GM18907 (cell line): ENCODE data around the gene GUCY2D.
"Not testable (repeated sequence)": the region's sequence is repeated elsewhere in the genome, so short reads cannot be mapped to it uniquely, and the experiment has no call there.

Source experiments
- ATAC-seq: cut with Tn5 transposase; IDR thresholded peaks from one replicate; pipeline ENCODE4 v1.9.1; 2021; ENCODE audit warnings: mild to moderate bottlenecking, moderate library complexity; ENCODE audit not compliant: unreplicated experiment

The GUCY2D gene

DNA sequence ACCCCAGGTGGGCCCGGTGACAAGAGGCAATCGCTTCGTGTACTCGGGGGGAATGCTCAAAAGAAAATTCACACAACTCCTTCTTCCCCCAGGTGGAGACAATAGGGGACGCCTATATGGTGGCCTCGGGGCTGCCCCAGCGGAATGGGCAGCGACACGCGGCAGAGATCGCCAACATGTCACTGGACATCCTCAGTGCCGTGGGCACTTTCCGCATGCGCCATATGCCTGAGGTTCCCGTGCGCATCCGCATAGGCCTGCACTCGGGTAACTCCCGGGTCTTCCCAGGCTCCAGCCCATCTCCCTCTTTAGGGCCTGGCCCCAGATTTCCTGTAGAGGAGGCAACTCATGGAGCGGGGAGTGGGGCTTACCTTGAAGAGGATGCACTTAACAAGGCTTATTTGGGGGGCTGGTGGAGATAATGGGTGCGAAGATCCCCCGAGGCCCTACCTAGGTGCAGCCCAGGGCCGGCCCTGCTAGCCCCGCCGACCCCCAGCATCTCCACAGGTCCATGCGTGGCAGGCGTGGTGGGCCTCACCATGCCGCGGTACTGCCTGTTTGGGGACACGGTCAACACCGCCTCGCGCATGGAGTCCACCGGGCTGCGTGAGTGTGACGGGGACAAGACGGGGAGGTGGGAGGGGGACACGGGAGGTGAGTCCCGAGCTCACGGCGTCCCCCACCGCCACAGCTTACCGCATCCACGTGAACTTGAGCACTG is 13.0 kb downstream of the GUCY2D start:
- no peak for ATAC-seq

DNA sequence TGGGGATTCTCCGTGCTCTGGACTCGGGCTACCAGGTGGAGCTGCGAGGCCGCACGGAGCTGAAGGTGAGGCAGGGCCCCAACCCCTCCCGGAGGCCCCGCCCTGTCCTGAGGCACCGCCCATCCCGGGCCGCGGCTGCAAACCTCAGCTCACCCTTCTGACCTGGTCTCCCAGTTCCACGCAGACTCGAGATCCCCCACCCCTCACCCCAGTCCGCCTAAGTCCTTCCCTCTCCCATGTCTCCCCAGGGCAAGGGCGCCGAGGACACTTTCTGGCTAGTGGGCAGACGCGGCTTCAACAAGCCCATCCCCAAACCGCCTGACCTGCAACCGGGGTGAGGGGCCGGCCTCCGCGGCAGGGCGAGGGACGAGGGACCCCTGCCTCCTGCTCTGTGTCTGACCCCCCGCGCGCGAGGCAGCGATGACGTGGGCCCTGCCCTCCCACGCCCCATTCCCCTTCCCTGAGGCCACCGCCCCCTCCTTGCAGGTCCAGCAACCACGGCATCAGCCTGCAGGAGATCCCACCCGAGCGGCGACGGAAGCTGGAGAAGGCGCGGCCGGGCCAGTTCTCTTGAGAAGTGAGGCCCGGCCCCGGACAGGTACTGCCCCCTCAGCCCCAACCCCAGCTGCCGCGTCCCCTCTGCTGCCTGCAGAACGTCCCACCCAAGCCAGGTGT is 13.7 kb downstream of the GUCY2D start:
- no peak for ATAC-seq

GRCh38 chr17:8016632-8017424 is 14.4 kb downstream of the GUCY2D start:
- no peak for ATAC-seq

DNA sequence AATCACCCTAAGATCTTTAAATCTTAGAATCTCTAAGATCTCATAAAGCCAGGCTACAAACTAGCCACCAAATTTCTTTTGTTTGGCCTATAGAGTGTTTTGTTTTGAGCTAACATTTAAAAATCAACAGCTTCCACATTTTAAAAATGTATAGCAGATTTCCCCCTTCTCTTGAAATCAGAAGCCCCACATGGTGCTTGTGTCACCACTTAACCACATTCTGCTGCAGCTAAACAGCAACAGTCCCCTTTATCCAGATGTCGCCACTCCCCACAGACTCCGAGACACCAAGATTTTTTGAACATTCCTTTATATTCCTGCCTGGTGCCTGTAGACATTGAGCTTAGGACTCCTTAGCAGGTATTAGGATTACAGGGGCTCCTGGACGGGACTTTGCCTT is 16.0 kb downstream of the GUCY2D start:
- ATAC-seq, result no peak

DNA sequence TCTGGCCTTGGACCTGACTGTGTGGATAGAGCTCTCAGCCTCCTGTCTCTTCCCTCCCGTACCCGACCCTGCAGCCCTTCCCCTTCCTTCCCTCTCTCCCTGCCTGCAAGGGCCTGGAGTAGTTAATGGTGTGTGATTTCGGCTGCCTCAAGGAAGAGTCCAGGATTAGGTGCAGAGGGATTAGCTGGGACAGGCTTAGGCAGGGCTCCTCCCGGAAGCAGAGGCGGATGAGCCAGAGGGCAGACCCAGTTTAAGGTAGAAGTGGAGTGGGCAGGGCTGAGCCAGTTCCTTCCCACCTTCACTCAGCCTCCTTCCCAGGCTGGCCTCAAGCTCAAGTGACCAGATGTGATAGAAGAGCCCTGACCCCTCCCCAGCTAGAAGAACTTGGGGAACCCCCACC is 16.8 kb downstream of the GUCY2D start:
- no peak for ATAC-seq

DNA sequence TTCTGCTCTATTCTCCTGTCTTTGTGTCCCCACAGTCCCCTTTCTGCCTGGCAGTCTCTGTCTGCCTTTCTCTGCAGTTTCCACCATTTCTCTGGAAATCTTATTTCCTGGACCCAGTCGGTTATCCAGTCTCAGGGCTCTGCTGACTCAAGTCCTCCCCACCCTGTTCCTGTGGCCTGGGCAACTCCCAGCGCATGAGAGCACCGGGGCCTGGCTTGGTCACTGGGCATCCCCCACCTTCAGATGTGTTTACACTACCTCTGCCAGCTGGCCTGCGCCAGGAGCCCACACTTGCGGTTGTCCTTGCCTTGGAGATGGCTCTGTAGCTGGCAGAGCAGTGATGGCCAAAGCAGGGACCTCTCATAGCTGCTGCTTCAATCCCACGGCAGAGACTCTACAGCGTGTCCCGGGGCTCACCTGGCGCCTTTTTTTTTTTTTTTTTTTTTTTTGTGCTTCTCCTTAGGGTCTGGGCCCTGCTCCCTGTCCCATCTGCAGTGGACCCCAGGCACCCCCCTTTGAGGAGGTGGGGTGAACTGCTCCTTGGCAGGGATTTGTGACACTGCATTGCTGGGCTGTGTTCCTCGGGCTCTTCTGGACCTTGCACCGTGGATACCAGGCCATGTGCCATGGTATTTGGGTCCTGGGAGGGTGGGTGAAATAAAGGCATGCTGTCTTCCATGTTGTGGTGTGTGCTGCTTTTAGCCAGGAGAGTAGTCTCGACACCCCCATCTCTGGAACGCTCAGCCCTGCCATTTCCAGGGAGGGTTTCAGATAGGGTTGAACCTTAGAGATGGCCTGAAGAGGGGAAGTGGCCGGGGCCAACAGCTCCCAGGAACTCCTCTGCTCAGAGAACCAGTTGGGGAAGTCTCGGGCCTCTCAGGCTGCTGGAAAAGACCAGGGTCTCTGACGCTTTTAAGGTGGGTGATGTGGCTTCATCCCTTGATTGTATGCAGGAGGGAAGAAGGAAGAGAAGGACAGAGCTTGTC is 17.5 kb downstream of the GUCY2D start:
- no peak for ATAC-seq

DNA sequence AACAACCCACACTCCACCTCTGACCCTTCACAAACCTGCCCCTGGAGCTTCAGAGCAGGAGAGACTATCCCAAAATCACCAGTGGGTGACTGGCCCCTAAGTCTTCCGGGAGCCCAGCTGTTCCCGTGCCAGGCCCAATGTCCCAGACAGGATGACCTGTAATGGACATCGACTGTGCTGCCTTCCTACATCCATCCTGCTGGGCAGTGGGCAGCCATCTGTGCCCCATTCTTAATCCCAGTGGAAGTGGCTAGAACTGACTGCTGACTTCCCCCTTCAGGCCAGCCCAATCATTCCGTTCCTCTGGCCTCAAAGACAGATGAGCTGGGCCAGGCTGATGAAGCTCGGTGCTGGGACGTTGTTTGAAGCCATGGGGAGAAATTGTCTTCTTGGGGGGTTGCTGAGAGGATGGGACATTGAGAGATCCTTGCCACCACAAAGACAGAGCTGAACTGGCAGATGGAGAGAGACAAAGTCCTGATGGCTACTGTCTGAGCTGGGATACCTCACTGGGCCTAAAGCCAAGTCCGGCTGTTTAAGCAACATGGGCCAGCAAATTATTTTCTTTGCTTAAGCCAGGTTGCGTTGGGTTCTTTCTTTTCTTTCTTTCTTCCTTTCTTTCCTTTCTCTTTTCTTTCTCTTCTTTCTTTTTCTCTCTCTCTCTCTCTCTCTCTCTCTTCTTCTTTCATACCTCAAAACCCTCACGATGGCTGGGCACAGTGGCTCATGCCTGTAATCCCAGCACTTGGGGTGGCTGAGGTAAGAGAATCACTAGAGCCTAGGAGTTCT is 18.6 kb downstream of the GUCY2D start:
- ATAC-seq, result no peak

- no peak for ATAC-seq
Observed at GRCh38 chr17:8021565-8022359, 19.3 kb downstream of the GUCY2D start.

GRCh38 chr17:8022360-8023003 is 20.1 kb downstream of the GUCY2D start:
- ATAC-seq, result no peak

- ATAC-seq, result not testable (repeated sequence)
Observed at GRCh38 chr17:8024161-8024560, 21.7 kb downstream of the GUCY2D start.

DNA sequence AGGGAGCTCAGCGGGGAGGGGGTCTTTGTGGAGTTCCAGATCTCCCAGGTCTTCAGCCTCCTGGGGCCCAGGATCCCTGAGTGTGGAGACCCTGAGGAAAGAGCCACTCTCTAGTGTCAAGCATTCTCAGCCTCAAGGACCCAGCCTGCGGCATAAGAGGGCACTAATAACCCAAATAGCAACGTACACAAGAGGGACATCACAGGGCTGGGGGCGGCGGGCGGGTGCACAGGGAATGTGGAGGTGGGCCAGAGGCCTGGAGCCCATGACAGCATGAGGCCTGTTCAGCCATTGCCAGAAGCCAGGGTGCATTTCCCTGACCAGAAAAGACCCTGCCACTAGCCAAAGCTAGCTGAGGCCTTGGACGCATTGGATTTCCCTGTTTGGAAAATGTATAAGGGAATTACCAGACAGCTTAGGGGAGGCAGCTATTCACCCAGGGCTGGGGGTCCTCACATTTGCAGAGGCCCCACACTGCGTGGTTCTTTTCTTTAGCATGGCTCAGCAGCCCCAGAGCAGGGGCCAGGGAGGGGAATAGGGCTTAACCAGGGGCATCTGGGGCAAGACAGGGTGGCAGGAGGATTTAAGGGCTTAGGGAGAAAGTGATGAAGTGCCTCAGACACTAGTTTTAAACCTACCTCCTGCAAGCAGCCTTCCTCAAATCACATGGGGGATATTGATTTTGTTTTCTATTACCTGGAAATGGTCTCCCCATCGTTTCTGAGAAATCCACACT is 22.9 kb downstream of the GUCY2D start:
- no peak for ATAC-seq

DNA sequence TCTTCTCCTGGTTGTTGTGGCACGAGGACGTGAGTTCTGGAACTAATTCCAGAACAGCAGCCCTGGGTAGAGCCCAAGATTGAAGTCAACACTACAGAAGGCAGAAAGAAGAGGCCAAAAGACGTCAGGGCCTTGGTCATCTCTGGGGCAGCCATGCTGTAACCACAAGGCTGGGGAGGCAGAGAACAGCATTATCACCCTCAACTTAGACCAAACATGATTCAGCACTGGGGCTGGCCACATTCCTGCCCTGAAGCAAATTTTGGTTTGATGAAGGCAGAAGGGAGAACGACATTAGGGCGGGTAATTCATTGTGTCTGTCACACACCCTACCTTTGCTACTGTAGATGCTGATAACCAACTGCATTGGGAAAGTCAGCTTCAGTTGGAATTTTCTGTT is 26.7 kb downstream of the GUCY2D start:
- no peak for ATAC-seq

DNA sequence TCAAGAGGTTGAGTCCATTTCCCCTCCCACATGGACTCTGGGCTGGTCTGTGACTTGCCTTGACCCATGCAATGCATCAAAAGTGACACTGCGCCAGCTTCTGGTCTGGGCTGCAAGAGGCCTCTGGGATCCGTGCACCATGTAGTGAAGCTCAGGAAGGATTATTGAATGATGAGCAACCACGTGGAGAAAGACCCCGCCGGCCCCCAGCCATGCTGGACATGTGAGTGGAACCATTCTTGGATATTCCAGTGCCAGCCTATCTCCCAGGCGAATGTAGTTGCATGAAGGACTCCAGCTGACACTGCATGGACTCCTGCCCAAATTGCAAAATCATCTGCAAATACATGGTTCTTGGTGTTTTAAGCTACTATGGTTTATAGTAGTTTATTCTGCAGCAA is 28.8 kb downstream of the GUCY2D start:
- ATAC-seq, result no peak

GRCh38 chr17:8031950-8032349 is 29.5 kb downstream of the GUCY2D start:
- no peak for ATAC-seq

- no peak for ATAC-seq
Observed at GRCh38 chr17:8032442-8032841, 30.0 kb downstream of the GUCY2D start.

GRCh38 chr17:8038954-8039610 is 36.7 kb downstream of the GUCY2D start, which contains the start of gene ALOX15B:
Gene ALOX15B (plus strand): TSS chr17:8039059. CDS start chr17:8039156, 97 bp downstream.
- ATAC-seq, result no peak

- no peak for ATAC-seq
Observed at GRCh38 chr17:8039611-8040168, 37.3 kb downstream of the GUCY2D start.
